Stimulated activated naive CD8-positive, alpha-beta T cell treated with anti-CD3 and anti-CD28 coated beads, Interleukin-15, Interleukin-2, amounts not matched to agents 100 U/mL and 50 U/mL, for 24 hours (primary cell): ENCODE data around the gene AP1B1.
"Not testable (repeated sequence)": the region's sequence is repeated elsewhere in the genome, so short reads cannot be mapped to it uniquely, and the experiment has no call there.

Experiments
- ATAC-seq: fragments of 150-1000 bp; cut with Tn5 transposase; one replicate; pipeline ENCODE4 v1.10.0; 2021
- DNase-seq: peaks from one replicate; pipeline ENCODE4 v3.0.0; 2021

AP1B1 gene

GRCh38 chr22:29386708-29387107 is 1.7 kb downstream of the AP1B1 start:
- DNase-seq = no peak
- no peak for ATAC-seq

DNA sequence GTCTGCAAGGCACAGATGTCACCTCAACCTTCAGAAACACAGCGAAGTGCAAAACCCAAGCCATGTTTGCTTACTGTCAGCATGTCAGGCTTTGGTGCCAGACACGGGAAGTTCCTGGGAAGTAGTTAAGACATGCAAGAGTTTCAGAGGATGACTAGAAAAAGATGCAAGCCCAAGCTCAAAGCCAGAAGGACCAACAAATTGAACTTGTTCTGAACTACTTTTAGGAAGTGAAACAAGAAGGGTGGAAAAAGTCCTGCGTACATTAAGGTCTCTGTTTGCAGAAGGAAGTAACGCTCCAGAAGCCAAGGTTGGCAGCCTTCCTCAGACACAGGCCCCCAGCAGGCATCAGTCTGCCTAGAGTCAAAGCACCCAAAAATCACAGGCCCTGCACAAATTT is 2.6 kb downstream of the AP1B1 start:
- peak; percentile 24 for DNase-seq
- ATAC-seq = no peak

DNA sequence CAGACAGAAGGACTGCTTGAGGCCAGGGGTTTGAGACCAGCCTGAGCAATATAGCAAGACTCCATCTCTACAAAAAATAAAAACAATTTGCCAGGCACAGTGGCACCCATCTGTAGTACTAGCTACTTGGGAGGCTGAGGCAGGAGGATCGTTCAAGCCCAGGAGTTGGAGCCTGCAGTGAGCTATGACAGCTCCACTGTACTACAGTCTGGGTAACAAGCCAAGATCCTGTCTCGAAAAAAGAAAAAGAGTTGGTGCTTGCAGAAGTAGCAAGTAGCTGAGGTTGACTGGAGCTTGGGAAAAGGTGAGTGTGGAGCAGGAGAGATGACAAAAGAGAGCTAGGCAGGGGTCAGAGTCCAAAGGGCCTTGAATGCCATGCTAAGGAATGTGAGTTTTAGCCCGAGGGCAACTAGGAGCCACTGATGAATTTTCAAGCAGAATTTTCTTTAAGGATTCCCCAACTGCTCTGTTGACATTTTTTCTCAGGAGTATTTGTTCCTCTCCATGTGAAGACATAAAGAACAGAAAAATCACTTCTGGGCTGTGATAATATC is 3.1 kb downstream of the AP1B1 start:
- no peak for ATAC-seq

DNA sequence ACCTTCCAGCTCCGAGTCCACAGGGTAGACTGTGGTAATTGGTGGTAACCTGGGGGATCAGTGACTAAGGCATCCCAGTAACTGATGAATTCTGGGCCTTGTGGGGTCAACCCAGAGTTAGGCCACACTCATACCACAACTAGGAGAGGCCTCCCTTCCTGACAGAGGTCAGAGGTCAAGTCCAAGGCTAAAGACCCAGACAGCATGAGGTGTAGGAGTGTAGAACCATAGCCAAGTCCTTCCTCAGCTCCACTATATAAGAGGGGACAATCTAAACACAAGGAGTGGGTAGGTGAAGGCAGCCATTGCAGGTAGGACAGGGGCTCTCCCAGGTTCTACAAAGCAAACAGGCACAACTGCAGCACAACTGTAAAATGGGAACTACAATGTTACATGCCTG is 4.6 kb downstream of the AP1B1 start:
- DNase-seq (no peak), ATAC-seq (no peak)

More for the DNA sequence above, 3.1 kb downstream of the AP1B1 start:
- no peak for DNase-seq

GRCh38 chr22:29382580-29383302 is 5.6 kb downstream of the AP1B1 start:
- DNase-seq (no peak), ATAC-seq (no peak)

DNA sequence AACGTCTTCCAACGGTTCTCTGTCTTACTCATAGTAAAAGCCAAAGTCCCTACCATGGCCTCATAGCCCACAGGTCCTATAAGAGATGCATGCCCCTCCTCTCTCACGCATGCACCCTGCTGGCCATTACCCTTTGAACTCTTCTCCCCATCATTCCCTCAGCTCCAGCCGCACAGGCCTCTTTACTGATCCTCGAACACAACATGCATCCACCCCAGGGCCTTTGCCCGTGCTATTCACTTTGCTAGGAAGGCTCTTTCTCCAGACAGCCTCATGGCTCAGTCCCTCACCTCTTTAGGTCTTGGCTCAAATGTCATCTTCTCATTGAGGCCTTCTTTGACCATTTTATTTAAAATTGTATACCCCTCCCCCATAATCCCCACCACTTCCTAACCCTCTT is 7.5 kb downstream of the AP1B1 start:
- DNase-seq (no peak), ATAC-seq (no peak)

- no peak for DNase-seq
These were observed 8.2 kb downstream of the AP1B1 start for GRCh38 chr22:29380032-29380781.

GRCh38 chr22:29379258-29379657 is 9.1 kb downstream of the AP1B1 start:
- DNase-seq (no peak), ATAC-seq (no peak)

More at GRCh38 chr22:29380032-29380781, 8.2 kb downstream of the AP1B1 start:
- ATAC-seq = no peak

- no peak for DNase-seq
- no peak for ATAC-seq
These were observed 10.4 kb downstream of the AP1B1 start for GRCh38 chr22:29377979-29378378.

GRCh38 chr22:29376705-29377104 is 11.7 kb downstream of the AP1B1 start:
- not testable (repeated sequence) for ATAC-seq

GRCh38 chr22:29375398-29376076 is 12.8 kb downstream of the AP1B1 start:
- DNase-seq (peak; percentile 26), ATAC-seq (peak; percentile 72)

More at GRCh38 chr22:29376705-29377104, 11.7 kb downstream of the AP1B1 start:
- not testable (repeated sequence) for DNase-seq

GRCh38 chr22:29374806-29375205 is 13.6 kb downstream of the AP1B1 start:
- ATAC-seq, DNase-seq: not testable (repeated sequence)

DNA sequence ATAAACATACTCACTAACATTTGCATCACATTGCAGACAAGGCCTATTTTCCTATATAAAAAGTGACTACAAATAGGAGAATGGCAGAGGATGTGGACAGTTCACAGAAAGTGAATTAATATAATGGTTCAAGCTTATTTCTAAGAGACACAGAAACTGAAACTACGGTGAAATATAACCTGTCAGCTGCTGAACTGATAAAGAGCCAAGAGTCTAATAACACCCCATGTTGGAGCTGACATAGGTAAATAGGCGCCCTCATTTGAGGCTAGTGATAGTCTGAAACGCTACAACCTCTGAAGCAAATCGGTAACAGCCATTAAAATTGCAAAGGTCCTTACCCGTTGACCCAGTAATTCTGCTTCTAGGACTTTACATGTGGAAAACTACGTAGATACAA is 14.0 kb downstream of the AP1B1 start:
- DNase-seq = no peak
- ATAC-seq = no peak

- ATAC-seq (no peak), DNase-seq (no peak)
These were observed 17.8 kb downstream of the AP1B1 start for GRCh38 chr22:29370537-29370936.

GRCh38 chr22:29369460-29369859 is 18.9 kb downstream of the AP1B1 start:
- ATAC-seq = no peak
- no peak for DNase-seq

DNA sequence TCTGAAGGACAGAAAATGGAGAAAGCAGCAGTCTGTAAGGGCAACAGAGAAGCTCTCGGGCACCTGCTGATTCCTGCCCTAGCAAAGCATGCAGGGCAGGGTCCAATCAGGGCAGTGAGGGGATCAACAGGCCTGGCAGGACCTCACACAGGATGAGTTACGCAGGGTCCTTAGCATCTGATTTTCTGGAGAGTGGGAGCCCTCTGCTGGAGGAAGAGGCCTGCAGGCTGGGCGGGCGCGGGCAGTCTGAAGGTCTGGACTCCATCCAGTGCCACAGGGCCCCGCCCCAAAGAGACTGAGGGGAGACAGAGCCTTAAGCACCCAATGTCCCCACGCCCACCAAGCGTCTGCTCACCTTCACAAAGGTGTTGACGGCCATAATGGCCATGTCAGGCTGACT is 28.9 kb downstream of the AP1B1 start:
- DNase-seq (no peak), ATAC-seq (no peak)

DNA sequence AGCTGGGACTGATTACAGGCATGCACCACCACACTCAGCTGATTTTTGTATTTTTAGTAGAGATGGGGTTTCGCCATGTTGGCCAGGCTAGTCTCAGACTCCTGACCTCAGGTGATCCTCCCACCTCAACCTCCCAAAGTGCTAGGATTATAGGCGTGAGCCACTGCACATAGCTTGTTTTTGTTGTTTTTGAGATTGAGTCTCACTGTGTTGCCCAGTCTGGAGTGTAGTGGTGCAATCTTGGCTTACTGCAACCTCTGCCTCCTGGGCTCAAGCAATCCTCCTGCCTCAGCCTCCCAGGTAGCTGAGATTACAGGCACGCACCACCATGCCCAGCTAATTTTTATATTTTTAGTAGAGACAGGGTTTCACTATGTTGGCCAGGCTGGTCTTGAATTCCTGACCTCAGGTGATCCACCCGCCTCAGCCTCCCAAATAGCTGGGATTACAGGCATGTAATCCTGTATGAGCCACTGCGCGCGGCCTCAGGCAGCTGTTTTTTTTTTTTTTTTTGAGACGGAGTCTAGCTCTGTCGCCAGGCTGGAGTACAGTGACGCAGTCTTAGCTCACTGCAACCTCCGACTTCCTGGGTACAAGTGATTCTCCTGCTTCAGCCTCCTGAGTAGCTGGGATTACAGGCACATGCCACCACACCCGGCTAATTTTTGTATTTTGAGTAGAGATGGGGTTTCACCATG is 31.0 kb downstream of the AP1B1 start:
- not testable (repeated sequence) for DNase-seq, ATAC-seq

DNA sequence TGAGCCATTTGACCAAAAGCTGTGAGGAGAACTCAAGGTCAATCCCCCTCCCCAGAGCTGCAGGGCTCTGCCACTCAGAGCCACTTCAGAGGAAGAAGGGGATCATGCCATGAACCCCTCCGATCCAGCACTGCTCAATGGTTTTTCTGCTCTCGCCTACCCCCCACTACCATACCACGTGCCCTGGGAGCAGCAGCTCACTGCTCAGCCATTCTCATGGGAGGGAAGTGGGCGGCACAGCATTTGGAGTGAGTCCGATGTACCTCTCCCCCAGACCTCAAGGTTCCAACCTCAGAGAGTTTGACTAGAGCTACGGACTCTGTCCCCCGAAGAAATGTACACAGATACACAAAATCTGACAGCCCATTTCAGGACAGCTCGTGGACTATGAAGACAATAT is 34.5 kb downstream of the AP1B1 start:
- DNase-seq = no peak

GRCh38 chr22:29353286-29353685 is 35.1 kb downstream of the AP1B1 start:
- DNase-seq (no peak), ATAC-seq (no peak)

More for the DNA sequence above, 34.5 kb downstream of the AP1B1 start:
- no peak for ATAC-seq

DNA sequence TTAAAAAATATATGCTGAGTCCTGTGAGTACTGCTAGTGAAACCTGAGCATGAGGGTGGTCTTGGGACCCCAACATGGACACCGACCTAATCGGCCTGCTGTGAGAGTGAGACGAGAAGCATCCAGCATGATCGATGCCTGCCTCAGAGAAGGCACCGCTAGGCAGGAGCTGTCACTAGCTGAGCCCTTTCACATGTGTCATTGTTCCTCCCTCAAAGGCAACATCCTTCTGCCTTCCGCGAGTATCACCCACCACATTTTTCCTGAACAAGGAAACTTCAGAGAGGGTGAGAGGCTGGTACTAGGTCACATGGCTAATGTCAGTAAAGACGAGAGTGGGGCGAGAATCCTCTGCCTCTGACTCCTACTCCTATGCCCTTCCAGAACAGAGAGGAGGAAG is 35.6 kb downstream of the AP1B1 start:
- DNase-seq = no peak
- ATAC-seq = no peak

DNA sequence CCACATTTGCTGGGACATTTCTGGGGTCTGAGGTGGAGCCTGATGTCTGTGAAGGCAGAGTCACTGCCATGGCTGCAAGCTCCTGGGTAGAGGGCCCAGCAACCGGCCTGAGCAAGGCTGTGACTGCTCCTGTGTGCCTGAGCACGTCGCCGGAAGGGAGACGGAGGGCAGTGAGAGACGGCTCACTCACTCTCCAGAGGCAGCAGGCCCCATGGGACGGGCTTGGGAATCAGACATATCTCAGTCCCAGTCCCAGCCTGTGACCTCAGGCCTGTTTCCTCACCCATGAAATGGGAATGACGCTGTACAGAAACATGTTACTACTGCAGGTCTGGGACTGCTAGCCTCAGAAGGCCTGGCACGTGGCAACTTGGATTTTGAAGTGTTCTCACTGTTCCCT is 36.5 kb downstream of the AP1B1 start:
- ATAC-seq (no peak), DNase-seq (no peak)

DNA sequence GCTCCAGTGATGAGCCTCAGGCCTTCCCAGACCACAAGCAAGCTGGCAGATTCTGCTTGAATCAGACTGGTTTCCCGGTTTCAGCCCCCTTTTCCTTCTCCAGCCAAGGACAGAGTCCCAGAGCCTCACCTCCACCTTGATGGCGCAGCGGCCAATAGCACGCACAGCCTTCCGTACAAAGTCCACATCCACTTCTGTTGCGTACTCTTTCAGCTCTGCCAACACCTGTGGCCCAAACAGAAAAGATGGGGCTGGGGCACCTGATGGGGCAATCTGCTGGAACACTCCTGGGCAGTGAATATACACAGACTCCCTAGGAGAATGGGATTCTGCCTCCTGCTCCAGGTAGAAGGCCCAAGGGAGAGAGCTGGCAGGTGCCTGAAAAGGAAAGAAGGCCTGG is 37.3 kb downstream of the AP1B1 start:
- ATAC-seq (no peak), DNase-seq (no peak)
